ENCODE data around the gene KLB.
"Not testable (repeated sequence)": the region's sequence is repeated elsewhere in the genome, so short reads cannot be mapped to it uniquely, and the experiment has no call there.

The KLB gene

DNA sequence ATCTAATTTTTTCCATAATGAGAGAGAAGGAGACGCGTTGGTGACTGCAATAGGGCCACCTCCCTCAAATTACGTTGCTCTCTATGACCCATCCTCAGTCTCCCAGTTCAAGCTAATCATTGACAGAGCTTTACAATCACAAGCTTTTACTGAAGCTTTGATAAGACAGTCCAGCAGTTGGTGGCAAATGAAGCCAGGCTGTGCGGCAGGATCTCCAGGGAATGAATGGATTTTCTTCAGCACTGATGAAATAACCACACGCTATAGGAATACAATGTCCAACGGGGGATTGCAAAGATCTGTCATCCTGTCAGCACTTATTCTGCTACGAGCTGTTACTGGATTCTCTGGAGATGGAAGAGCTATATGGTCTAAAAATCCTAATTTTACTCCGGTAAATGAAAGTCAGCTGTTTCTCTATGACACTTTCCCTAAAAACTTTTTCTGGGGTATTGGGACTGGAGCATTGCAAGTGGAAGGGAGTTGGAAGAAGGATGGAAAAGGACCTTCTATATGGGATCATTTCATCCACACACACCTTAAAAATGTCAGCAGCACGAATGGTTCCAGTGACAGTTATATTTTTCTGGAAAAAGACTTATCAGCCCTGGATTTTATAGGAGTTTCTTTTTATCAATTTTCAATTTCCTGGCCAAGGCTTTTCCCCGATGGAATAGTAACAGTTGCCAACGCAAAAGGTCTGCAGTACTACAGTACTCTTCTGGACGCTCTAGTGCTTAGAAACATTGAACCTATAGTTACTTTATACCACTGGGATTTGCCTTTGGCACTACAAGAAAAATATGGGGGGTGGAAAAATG lies at the start of gene KLB:
Gene KLB (plus strand): TSS at position 168 of the 821 bp plus-strand sequence. CDS start 20 bp downstream, at position 188.
- DNase-seq (ENCODE audit: low read depth, low spot score), result no peak

DNA sequence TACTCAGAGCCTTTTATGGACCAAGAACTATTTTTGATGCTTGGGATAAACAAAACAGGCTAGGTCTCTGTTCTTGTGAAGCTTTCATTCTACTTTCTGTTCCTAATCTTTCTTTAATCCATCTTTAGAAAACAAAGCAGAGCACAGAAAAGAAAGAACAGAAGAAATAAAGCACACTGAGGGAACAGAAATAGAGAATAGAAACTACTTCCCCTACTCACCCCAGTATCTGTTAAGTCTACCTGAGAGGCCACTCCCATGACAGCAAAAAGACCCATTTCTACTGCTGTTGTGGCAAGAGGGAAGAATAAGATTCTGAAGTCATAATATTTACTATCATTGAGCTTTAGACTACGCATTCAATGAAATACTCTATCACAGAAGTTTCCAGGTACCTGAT lies 49.7 kb upstream of the KLB start:
- DNase-seq (ENCODE audit: low read depth, low spot score), result no peak

DNA sequence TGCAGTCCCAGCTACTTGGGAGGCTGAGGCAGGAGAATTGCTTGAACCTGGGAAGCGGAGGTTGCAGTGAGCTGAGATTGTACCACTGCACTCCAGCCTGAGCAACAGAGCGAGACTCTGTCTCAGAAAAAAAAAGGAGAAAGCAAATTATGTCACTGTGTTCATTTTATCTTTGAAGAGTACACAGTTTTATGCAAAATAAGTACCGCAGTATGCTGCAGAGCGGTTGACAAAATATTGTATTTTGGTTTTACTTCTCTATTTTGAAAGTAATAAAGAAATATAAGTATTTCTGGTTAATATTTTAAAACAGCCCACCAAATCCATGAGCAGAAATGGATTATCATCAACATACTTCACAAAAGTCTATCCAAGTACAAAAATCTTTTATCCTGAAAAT lies 46.1 kb upstream of the KLB start:
- DNase-seq (ENCODE audit: low read depth, low spot score), result not testable (repeated sequence)

DNA sequence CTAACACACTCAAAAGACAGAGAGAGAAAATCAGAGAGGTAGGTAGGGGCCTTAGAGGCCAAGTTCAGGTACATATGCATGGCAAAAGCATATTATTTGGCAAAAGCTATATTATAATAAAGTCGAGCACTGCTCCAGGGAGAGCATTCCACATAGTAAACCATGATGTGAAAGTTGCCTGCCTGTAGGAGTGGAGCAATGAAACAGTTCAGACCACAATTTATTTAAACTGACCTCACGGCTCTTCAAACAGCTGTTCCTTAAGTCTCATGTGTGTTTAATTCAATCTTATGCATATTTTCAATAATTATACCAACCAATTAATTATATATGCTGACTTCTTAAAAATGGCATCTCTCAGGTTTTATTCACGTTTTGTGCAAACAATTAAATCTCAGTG lies 43.9 kb upstream of the KLB start:
- no peak for DNase-seq (ENCODE audit: low read depth, low spot score)

DNA sequence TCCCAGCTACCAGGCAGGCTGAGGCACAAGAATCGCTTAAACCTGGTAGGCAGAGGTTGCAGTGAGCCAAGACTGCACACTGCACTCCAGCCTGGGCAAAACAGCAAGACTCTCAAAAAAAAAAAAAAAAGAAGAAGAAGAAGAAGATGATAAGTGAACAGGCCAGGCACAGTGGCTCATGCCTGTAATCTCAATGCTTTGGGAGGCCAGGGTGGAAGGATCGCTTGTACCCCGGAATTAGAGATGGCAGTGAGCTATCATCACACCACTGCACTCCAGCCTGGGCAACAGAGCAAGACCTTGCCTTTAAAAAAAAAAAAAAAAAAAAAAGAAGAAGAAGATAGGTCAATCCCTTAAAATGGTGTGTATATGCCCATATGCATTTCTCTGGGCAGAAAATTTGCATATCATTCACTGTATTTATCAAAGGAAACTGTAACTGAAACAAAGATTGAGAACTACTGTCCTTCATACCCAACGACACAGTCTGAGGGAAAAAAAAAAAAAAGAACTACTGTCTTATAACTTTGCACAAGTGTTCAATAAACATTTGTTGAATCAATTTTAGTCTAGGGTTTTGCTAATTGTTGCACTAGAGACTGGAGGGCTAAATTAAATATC lies 42.8 kb upstream of the KLB start:
- DNase-seq (ENCODE audit: low read depth, low spot score), result no peak

DNA sequence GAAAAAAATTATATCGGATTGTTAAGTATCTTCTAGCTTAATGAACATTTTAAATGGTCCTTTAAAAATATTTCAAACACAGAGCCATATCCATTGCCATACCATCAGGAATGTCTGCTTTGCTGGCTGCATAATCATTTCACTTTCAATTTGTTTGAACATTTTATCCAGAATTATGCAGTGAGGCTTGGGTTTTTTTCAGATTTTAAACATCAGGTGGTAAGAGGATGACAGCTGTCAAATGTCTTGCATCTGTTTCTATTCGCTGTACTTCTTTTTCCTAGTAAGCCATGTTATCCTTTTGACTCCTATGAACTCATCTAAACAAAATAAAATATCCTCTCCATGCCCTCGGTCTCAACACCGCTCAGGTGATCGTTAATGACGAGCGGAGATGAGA lies 41.4 kb upstream of the KLB start:
- DNase-seq (ENCODE audit: low read depth, low spot score), result no peak

DNA sequence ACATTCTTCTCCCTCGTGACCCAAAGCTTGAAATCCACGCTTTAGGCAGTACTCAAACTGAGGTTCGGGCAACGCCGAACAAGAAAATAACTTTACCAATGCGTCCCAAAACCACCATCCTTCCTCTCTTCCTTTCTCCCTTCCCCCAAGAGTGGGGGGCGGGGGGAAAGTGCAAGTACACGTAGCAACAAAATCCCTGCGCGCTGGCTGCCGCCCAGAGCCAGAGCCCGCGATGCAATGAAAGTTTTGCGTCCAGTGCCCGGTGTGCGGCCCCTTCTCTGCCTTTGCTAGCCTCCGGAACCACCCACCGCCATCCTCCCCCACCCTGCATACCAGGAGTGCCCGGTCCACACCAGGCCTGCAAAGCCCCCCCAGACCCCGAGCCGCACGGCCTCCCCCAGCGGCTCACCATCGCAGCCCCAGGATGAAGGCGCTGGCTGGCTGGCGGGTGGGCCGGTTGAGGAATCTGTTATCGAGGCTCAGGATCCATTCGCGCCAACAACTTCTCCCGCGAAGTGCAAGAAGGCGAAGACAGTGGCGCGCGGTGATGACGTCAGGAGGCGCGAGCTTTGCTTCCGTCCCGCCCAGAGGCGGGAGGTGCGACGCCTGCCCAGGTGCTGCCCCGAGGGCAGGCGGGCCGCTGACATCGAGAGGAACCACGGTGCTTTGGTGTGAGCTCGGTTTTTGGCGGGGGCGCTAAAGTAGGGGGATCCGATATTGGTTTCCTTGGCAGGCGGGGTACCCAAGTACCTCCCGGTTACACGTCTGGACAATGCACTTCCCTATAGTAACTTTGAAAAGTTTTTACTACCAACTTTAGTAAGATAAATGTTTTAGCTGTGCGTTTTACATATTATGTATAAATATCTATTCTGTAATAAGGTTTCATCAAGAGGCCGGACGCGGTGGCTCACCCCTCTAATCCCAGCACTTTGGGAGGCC lies 40.6 kb upstream of the KLB start, which contains the start of gene RFC1:
Gene RFC1 (minus strand): TSS at position 533 of the 942 bp plus-strand sequence. CDS start 121 bp downstream, at position 412.
- DNase-seq (ENCODE audit: low read depth, low spot score), result peak; percentile 86

DNA sequence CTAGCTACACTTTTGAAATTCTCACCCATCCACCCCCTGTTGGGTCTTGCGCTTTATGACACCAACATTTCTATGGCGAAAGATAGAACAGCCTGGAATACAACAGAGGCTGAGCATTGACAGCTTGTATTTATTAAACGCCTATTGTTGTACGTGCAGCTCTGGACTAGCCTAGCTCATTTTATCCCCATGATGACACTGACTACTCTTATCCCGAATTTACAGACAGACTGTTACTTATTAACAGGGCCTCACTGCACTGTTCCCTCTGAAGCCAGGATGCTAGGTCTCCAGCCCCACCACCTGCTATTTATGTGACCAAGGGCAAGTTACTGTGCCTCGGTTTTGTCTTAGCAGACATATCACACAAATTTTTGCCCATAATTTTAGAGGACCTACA lies 39.6 kb upstream of the KLB start:
- no peak for DNase-seq (ENCODE audit: low read depth, low spot score)

DNA sequence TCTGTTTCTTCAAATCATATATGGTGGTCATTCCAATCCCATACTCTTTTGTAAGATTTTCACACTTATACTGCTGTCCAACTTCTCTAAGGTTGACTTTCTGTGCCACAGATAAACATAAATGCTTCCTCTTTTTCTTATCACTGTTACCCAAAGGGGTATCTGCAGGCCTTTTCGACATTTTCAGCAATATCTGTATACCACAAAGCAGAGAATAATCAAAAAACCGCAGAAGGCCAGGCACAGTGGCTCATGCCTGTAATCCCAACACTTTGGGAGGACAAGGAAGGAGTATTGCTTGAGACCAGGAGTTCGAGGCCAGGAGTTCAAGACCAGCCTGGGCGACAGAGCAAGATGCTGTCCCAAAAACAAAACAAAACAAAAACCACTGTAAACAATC lies 37.4 kb upstream of the KLB start:
- DNase-seq (ENCODE audit: low read depth, low spot score), result no peak

DNA sequence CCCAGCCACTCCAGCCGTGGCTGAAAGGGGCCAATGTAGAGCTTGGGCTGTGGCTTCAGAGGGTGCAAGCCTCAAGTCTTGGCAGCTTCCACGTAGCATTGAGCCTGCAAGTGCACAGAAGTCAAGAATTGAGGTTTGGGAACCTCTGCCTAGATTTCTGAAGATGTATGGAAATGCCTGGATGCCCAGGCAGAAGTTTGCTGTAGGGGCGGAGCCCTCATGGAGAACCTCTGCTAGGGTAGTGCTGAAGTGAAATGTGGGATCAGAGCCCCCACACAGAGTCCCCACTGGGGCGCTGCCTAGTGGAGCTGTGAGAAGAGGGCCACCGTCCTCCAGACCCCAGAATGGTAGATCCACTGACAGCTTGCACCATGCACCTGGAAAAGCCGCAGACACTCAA lies 35.5 kb upstream of the KLB start:
- not testable (repeated sequence) for DNase-seq (ENCODE audit: low read depth, low spot score)

DNA sequence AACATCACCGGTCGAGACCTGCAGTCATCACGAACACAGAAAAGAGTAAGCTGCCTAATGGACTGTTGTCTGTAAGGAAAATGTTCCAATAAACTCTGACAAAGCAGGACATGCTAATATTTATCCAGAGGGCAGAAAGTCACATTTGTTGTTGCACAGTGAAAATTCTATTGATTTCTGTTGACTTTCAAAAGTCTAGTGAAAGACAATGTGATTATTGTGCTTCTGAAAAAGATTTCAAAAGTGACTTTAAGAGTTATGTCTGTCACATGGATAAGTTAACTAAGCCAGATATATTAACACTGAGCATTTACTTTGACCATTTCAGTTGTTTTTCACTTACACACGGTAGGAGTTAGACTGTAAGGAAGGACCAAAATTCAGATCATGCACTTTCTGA lies 31.3 kb upstream of the KLB start:
- DNase-seq (ENCODE audit: low read depth, low spot score), result no peak

DNA sequence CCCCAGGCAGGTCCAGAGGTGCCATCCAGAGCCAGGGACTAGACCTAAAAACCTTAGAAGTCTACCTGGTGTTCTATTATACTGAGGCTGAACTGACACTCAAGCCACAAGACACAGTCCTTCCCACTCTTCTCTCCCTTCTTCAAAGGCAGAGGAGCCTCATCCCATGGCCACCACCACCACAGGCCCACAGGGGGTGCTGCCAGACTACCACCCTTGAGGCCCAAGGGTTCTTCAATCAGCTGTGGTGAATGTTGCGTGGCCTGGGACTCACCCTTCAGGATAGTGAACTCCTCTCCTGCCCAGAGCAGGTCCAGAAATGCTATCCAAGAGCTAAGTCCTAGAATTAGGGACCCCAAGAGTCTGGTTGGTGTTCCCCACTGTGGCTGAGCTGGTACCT lies 23.0 kb upstream of the KLB start:
- no peak for DNase-seq (ENCODE audit: low read depth, low spot score)

DNA sequence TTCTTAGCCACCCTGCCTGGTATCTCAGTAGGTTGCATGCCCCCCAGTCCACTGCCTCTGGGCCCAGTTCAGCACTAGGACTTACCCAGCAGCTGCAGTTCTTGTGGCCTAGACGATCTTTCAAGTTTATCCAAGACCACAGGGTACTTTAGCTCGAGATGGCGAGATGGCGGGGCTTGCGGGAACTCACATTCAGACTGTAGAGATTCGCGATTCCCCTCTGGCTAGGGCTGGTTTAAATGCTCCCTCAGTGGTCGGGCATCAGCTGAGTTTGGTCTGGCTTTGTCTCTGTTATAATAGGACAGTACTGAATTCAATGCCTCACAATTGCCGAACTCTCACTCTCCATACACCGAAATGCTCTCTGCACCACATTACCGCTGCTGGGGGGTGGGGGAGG lies 22.2 kb upstream of the KLB start:
- DNase-seq (ENCODE audit: low read depth, low spot score), result no peak

DNA sequence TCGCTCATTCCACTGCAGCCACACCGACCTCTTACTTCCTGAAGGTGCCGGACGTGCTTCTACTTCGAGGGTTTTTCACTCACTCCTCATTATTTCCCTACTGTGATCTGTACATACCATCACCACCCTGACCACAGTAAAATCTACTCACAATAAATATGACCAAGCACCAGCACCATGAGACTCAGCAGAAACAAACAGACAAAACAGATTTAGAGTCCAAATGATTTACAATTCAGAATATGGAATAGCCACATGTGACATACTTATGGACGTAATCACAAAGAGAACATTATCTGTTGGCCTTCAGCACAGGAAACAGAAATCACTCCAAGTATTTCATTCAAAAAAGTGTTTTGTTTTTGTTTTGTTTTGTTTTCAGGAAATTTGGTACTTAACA lies 16.1 kb upstream of the KLB start:
- DNase-seq (ENCODE audit: low read depth, low spot score), result no peak

DNA sequence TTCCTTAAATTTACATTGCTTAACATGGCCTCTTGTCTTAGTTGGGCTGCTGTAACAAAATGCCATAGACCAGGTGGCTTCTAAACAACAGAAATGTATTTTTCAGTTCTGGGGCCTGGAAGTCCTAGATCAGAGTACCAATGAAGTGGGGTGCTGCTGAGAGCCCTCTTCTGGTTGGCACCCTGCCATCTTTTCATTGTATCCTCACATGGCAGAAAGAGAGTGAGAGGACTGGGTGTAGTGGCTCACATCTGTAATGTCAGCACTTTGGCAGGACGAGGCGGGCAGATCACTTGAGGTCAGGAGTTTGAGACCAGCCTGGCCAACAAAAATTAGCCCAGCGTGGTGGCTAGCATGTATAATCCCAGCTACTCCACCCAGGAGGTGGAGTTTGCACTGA lies 12.0 kb upstream of the KLB start:
- DNase-seq (ENCODE audit: low read depth, low spot score), result no peak

DNA sequence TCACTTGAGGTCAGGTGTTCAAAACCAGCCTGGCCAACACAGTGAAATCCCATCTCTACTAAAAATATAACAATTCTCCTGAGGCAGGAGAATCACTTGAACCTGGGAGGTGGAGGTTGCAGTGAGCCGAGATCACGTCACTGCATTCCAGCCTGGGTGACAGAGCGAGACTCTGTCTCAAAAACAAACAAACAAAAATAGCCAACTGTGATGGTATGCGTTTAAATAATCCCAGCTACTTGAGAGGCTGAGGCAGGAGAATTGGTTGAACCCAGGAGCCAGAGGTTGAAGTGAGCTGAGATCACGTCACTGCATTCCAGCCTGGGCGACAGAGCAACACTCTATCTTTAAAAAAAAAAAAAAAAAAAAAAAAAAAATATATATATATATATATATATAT lies 5.1 kb upstream of the KLB start:
- not testable (repeated sequence) for DNase-seq (ENCODE audit: low read depth, low spot score)

DNA sequence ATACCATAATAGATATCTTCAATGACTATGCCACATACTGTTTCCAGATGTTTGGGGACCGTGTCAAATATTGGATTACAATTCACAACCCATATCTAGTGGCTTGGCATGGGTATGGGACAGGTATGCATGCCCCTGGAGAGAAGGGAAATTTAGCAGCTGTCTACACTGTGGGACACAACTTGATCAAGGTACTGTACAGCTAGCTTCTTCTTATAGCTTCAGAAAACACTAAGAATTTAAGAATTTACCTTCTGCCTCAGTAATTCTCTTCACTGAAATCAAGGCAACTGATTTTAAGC lies 805 bp downstream of the KLB start:
- no peak for DNase-seq (ENCODE audit: low read depth, low spot score)

DNA sequence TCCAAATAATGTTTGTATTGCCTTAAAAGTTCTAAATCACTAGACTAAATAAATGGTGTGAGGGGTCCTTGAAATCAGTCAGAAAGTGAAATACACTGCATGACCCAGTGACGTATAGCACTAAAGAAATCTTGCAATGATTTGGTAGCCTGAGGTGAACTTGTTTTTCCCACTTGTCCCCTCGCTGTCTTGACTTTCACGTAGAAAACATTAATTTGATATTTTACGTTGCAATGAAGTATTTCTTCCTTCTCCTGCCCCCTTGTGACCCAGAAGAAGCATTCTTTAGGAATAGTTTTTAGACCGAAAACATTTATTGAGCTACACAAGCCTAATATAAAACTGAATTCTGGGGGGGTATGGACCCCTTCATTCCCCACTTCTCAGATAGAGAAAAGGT lies 3.7 kb downstream of the KLB start:
- no peak for DNase-seq (ENCODE audit: low read depth, low spot score)

DNA sequence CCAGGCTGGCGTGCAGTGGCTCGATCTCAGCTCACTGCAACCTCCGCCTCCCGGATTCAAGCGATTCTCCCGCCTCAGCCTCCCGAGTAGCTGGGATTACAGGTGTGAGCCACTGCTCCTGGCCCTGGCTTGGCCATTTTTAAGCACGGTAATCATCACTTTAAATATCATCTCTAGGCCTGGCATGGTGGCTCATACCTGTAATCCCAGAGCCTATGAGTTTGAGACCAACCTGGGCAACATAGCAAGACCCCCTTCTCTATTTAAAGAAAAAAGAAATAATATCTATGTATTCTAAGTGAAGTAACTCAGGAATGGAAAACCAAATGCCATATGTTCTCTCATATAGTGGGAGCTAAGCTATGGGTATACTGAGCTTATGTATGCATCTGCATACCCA lies 4.8 kb downstream of the KLB start:
- DNase-seq (ENCODE audit: low read depth, low spot score), result not testable (repeated sequence)

DNA sequence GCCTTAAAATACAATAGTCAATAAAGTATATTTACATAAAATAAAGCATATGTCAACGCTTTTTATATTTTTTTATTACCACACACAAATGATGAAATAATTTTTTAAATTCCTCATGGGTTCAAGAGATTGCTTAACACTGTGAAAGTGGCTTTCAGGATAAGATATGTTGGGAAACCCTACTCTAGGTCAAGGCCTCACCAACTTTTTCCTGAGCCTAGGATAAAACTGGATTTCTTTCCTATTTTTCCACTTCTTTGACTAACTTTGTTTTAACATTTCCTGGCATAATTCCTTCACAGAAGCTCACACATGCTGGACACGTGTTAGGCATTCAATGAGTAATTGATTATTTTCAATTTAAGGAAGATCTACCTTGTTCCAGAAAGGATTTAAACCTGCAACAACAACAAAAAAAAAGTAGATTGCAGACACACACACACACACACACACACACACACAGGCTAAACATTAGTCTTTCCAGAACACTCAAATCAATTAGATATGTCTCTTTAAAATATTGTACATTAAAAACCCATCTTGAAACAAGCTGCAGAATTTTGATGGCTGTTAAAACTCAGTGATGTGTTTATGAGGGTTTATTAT lies 9.1 kb downstream of the KLB start:
- DNase-seq (ENCODE audit: low read depth, low spot score), result no peak

DNA sequence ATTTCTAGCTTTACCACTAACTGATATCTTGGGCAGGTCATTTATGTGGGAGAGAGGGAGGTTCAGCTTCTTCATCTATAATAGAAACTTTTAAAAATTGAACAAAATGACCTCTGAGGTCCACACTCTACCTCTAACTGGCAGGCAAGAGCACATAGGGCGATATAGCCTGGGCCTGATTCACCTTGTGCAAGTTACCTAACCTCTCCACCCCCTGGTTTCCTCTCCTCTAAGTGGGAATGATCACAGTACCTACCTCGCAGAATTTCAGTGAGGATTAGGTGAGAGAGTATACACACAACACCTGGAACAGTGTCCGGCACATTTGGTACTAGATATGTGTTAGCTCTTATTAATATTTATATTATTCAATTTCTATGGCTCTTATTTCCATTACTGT lies 15.5 kb downstream of the KLB start:
- DNase-seq (ENCODE audit: low read depth, low spot score), result no peak

DNA sequence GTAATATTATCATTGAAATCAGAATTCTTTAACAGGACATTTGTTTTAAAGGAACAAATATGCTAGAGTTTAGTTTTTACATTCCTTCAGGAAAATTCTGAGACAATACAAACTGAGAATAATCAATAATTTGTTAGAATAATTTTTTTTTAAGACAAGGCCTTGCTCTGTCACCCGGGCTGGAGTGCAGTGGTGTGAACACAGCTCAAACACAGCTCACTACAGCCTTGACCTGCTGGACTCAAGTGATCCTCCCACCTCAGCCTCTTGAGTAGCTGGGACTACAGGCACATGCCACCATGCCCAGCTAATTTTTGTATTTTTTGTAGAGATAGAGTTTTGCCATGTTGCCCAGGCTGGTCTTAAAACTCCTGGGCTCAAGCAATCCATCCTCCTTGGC lies 18.6 kb downstream of the KLB start:
- DNase-seq (ENCODE audit: low read depth, low spot score), result not testable (repeated sequence)
